ENCODE measurements around the gene MGAT5.

MGAT5 gene

DNA sequence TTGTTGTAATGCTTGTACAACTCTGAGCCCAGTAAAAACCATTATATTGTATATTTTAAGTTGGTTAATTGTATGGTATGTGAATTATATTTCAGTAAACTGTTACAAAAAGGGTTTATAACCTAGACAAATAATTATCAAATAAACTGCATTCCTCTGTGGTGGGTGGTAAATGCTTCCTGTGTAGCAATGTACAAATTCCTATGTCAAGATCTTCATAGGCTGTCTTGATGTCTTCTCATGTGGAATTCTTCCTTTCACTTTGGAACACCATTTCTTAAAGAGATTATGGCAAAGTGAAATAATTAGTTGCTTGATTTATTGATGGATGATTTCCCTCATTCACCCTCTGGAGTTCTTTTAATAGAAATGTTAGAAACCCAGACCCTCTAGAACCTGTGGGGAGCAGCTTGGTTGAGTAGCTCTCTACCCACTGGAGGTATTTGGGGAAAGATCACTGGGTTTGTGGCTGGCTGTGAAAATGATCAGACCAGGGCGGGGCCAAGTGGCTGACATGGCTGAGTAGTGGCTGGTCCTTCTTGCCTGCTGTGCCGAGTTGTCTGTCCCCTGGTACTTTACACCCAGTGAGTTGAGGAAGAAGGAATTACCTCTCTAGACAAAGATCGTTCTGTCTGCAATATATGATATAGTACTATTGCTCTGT lies 22.4 kb upstream of the MGAT5 start:
- peak overlapping the region; percentile 76 for H3K27ac ChIP-seq
- H3K9me3 ChIP-seq = no peaks in the 10 kb centered on the region

DNA sequence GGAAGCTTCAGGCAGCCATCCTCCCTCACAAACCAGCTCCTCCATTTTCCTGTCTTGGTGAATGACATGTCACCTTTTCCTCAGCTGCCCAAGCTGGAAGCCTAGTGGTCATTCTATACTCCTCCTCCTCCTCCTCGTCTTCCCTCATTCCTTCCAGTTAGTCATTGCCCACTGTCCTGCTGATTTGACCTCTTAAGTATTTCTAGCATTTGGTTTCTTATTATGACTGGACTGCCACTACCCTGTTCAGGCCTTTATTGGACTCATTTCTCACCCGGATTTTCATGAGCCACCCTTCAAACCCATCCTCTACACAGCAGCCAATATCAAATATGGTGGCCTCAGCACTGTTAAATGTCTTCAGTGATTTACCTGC lies 21.9 kb upstream of the MGAT5 start:
- Histone ChIP-seq H3K9me3 (no peaks in the 10 kb centered on the region), H3K4me3 (ENCODE audit: low read depth in 1 of 2, low read length in 1 of 2) (peak overlapping the region in 1 of 2 experiments; percentile 8), H3K27ac (peak overlapping the region; percentile 76), H3K27me3 (no peaks in the 10 kb centered on the region), H3K36me3 (no peaks in the 10 kb centered on the region), H3K4me1 (ENCODE audit: control insufficient read depth in 1 of 2, insufficient read depth in 1 of 2, low read depth in 1 of 2, low read length in 1 of 2) (peaks cover 49 to 58% of the 10 kb centered on the region in 2 experiments)
- TF ChIP-seq CTCF (IDR thresholded peaks at IDR 0.05) = no peak

More for the DNA sequence above, 22.4 kb upstream of the MGAT5 start:
- Histone ChIP-seq H3K36me3 (no peaks in the 10 kb centered on the region), H3K27me3 (no peaks in the 10 kb centered on the region), H3K4me1 (ENCODE audit: control insufficient read depth in 1 of 2, insufficient read depth in 1 of 2, low read depth in 1 of 2, low read length in 1 of 2) (peaks cover 49 to 58% of the 10 kb centered on the region in 2 experiments), H3K4me3 (ENCODE audit: low read depth in 1 of 2, low read length in 1 of 2) (no peak overlapping the region)
- no peak for TF ChIP-seq CTCF (IDR thresholded peaks at IDR 0.05)

GRCh38 chr2:134232461-134232860 lies 21.4 kb upstream of the MGAT5 start:
- Histone ChIP-seq H3K36me3 (no peaks in the 10 kb centered on the region), H3K27me3 (no peaks in the 10 kb centered on the region), H3K4me3 (ENCODE audit: low read depth in 1 of 2, low read length in 1 of 2) (peak overlapping the region in 1 of 2 experiments; percentile 8), H3K9me3 (no peaks in the 10 kb centered on the region), H3K27ac (peak overlapping the region; percentile 76), H3K4me1 (ENCODE audit: control insufficient read depth in 1 of 2, insufficient read depth in 1 of 2, low read depth in 1 of 2, low read length in 1 of 2) (peaks cover 49 to 58% of the 10 kb centered on the region in 2 experiments)
- no peak for TF ChIP-seq CTCF (IDR thresholded peaks at IDR 0.05)

GRCh38 chr2:134232868-134233727 lies 20.8 kb upstream of the MGAT5 start:
- peaks cover 49 to 58% of the 10 kb centered on the region in 2 experiments for H3K4me1 ChIP-seq (ENCODE audit: control insufficient read depth in 1 of 2, insufficient read depth in 1 of 2, low read depth in 1 of 2, low read length in 1 of 2)
- H3K27me3 ChIP-seq = no peaks in the 10 kb centered on the region
- no peaks in the 10 kb centered on the region for H3K36me3 ChIP-seq
- no peak for TF ChIP-seq CTCF (IDR thresholded peaks at IDR 0.05)
- peak overlapping the region; percentile 76 for H3K27ac ChIP-seq
- no peaks in the 10 kb centered on the region for H3K9me3 ChIP-seq
- peak overlapping the region in 1 of 2 experiments; percentile 22 for H3K4me3 ChIP-seq (ENCODE audit: low read depth in 1 of 2, low read length in 1 of 2)

GRCh38 chr2:134233728-134234136 lies 20.1 kb upstream of the MGAT5 start:
- H3K27ac ChIP-seq = peak overlapping the region; percentile 76
- H3K27me3 ChIP-seq = no peaks in the 10 kb centered on the region
- H3K36me3 ChIP-seq = no peaks in the 10 kb centered on the region
- H3K9me3 ChIP-seq = no peaks in the 10 kb centered on the region
- H3K4me1 ChIP-seq (ENCODE audit: control insufficient read depth in 1 of 2, insufficient read depth in 1 of 2, low read depth in 1 of 2, low read length in 1 of 2) = peaks cover 49 to 58% of the 10 kb centered on the region in 2 experiments
- no peak for TF ChIP-seq CTCF (IDR thresholded peaks at IDR 0.05)
- peak overlapping the region in 1 of 2 experiments; percentile 22 for H3K4me3 ChIP-seq (ENCODE audit: low read depth in 1 of 2, low read length in 1 of 2)
